GM18520 (cell line): Measurements from ENCODE around the gene SPSB2.

ENCODE experiments used
- ATAC-seq: cut with Tn5 transposase; IDR thresholded peaks from one replicate; pipeline ENCODE4 v1.9.1; 2021; ENCODE audit not compliant: unreplicated experiment

Gene SPSB2

GRCh38 chr12:6833189-6833890, 39.8 kb downstream of the SPSB2 start:
- ATAC-seq, result no peak

- ATAC-seq, result no peak
Observed at GRCh38 chr12:6832125-6832524, 41.0 kb downstream of the SPSB2 start.

- ATAC-seq, result no peak
Observed at GRCh38 chr12:6831450-6831995, 41.6 kb downstream of the SPSB2 start.

DNA sequence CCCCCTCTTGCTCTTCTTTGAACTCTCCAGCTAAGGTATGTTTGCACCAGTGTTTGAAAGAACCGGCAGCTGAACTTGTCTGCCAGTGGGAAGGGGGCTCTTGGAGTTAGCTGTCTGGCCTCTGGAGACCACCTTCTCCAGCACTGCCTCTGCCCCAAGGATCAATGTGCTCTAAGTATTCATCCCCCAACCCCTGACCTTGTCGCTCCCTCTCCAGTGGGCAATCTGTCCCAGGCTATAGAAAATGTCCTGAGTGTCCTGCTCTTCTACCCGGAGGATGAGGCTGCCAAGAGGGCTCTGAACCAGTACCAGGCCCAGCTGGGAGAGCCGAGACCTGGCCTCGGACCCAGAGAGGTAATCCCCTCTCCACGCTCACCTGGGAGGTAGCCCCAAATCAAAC, 42.1 kb downstream of the SPSB2 start:
- ATAC-seq, result no peak

GRCh38 chr12:6830286-6830890, 42.7 kb downstream of the SPSB2 start:
- no peak for ATAC-seq

- ATAC-seq, result no peak
Observed at GRCh38 chr12:6829536-6830220, 43.4 kb downstream of the SPSB2 start.

- ATAC-seq, result no peak
Observed at GRCh38 chr12:6828781-6829535, 44.1 kb downstream of the SPSB2 start.

GRCh38 chr12:6827982-6828780, 44.9 kb downstream of the SPSB2 start, which contains the start of gene P3H3:
TSS of gene P3H3 (plus strand) at chr12:6828407. CDS start at chr12:6828441, 34 bp downstream.
- ATAC-seq, result no peak

GRCh38 chr12:6827437-6827911, 45.6 kb downstream of the SPSB2 start:
- no peak for ATAC-seq

- no peak for ATAC-seq
Observed at GRCh38 chr12:6826734-6827436, 46.2 kb downstream of the SPSB2 start.

- ATAC-seq, result no peak
Observed at GRCh38 chr12:6826125-6826733, 46.9 kb downstream of the SPSB2 start.

DNA sequence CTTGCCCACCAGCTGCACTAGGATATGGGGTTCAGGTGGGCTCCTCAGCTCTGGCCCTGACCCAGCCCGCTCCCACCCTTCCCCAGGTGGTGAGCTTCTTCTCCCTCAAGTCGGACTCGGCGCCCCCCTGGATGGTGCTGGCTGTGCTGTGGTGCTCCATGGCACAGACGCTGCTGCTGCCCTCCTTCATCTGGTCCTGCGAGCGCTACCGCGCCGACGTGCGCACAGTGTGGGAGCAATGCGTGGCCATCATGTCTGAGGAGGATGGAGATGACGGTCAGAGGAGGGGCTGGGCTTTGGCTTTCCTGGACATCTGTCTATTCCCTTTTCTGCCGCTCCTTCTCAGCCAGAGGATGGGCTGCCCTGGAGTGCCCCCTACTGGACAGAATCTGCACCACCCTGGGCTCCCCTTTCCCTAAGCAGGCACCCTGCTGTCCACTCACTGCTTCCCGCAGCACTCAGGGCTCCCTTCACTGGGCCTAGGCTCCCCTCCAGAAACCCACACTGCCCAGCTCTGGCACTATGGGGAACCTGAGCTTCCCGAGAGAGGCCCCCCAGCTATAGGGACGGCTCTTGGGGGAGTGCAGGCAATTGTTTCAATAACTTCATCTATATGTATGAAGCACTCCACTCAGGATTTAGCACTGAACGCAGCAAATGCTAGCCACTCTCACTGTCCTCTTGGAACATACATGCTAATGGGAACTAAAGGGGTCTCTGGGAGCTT, 47.5 kb downstream of the SPSB2 start:
- no peak for ATAC-seq

DNA sequence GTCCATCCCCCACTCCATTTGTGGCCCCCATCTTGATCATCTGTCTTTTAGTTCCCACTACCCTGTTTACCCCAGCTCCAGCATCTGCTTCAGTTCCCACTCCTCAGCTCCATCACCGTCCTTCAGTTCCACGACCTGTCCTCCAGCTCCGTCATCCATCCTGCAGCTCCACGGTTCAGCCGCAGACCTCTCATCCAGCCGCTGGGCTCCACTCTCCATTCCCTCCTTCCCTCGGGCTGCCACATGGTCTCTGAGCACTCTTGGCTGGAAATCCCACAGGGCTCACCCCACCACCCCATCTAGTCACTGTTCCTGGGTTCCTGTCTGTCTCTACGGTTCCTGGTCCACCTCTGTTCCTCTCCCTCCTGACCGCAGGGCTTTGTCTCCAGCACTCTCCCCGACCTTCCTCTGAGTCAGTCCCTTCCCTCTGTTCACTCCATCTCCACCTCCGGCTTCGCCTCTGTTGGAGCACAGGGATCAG, 48.2 kb downstream of the SPSB2 start:
- no peak for ATAC-seq

DNA sequence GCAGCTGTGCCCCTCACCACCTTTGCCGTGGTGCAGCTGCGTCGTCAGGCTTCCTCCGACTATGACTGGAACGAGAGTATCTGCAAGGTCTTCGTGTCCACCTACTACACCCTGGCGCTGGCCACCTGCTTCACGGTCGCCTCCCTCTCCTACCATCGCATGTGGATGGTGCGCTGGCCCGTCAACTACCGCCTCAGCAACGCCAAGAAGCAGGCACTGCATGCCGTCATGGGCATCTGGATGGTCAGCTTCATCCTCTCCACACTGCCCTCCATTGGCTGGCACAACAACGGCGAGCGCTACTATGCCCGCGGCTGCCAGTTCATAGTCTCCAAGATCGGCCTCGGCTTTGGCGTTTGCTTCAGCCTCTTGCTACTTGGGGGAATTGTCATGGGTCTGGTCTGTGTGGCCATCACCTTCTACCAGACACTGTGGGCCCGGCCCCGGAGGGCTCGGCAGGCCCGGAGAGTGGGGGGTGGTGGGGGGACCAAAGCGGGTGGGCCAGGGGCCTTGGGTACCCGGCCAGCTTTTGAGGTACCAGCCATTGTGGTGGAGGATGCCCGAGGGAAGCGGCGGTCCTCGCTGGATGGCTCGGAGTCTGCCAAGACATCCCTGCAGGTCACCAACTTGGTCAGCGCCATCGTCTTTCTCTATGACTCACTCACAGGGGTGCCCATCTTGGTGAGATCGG, 48.9 kb downstream of the SPSB2 start:
- no peak for ATAC-seq

GRCh38 chr12:6823182-6824084, 49.7 kb downstream of the SPSB2 start:
- ATAC-seq, result no peak

DNA sequence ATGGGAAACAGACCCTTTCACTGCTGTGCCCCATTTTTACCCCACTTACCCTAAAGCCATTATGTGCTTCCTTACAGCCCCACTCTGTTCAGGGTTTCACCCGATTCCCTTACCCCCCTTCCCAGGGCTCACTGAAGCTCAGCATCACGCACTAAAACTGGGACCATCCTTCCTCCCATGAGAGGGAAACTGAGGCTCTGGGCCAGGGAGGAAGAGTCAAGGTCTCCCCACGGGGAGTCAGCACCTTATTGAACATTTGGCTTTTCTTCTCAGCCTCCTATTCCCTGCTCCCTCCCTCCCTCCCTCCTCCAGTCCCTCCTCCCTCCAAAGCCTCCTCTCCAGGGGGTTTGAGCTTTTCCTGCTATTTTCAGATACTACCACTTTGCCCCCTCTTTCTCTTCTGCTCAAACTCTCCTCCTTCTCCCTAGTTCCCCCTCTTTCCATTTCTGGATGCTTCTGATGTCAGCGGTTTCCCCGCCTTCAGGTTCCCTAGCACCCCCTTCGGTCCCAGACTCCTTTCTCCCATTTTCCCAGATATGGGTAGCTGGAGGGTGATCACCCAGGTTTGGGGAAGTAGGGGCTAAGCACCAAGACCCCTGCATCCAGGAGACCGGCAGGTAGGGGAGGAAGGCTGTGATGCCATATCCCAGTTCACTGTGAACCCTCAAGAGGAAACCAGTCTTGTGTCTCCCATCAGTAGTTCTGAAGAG, 50.5 kb downstream of the SPSB2 start:
- no peak for ATAC-seq
